Measurements from ENCODE around the gene EPHA2.

DNA sequence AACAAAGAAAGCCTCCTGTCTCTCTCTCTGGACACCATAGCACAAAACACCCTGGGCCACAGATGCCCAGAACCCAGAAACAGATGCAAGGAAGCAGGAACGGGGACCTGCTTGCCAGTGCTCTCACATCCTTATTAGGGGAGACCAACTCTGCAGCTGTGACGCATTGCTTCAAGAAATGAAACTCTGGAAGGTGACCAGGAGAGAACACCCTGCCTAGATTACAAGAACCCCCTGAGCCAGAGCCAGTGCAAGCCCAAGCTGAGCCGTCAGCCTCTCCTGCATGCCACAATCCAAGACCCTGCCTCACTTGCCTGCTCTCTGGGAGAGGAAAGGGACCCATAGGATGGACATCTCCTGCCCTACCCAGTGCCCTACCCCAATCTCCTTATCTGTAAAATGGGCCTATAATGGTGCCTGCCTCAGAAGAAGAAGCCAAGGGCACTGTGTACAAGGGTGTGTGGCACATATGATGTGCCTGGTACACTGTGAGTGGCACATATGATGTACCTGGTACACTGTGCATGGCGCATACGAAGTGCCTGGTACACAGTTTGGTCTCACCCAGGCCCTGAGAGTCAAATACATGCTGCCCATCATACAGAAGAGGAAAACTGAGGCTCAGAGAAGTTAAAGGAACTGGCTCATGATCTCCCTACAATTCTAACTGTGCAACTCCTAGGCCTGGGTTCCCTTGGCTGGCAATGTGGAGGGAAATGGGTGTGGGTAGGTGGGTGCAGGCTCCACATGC, 65.6 kb downstream of the EPHA2 start:
- no peak for TF ChIP-seq CTCF (IDR thresholded peaks at IDR 0.05)
- TF ChIP-seq POLR2A (IDR thresholded peaks at IDR 0.05), result no peak
